Heart left ventricle (tissue), 13 donors: ENCODE results near the gene GALNTL6.

Experiments
- CTCF ChIP-seq, 12 donors: fragments of 200-600 bp; sonication (generic) in 4 of 12; IDR thresholded peaks; one replicate each; pipeline versions ENCODE4 v1.5.0 to v1.8.0; 2018 to 2022; ENCODE audit warnings: antibody characterized with exemption in 12 of 12, mild to moderate bottlenecking in 5 of 12
- POLR2A ChIP-seq, 2 donors: fragments of 450-650 bp; IDR thresholded peaks; one replicate each; pipeline ENCODE4 v1.6.1; 2017; ENCODE audit warnings: antibody characterized with exemption in 2 of 2, mild to moderate bottlenecking in 2 of 2, moderate library complexity in 2 of 2
- donor health status: ischemic (EF 13 %, LVEDD 7.1; RV severe dilation, severe dysfunction).
- donor health status: DM: no; HTN: yes; CAD: no.
- donor health status: DM: no; HTN: no; CAD: no.
- donor health status: ischemic (EF 25% LVEDD 6.9; RV normal size, moderate dysfunction).
- donor health status: ischemic (EF 25% LVEDD 5.7; RV mildly dilated, moderate dysfunction).
- donor health status: ischemic (EF 35%, LVEDD 5.7; RV mildly dilated, moderate dysfunction).
- donor health status: nonischemic (EF 11% LVEDD 7.7; RV severe dilation, severe dysfunction).
- donor health status: DM: yes; HTN: yes; CAD: no.
- donor health status: PGD.
- donor health status: ischemic (EF 29% LVEDD 5.4; RV normal size, mild dysfunction).
- donor health status: nonischemic (EF 23%, LVEDD 6.1; RV moderate dilation, normal function).

- TF ChIP-seq CTCF (IDR thresholded peaks at IDR 0.05) (no peak), POLR2A (IDR thresholded peaks at IDR 0.05) (no peak)
These were observed 1224.0 kb downstream of the GALNTL6 start for GRCh38 chr4:173037242-173037641.
